Stimulated activated CD4-positive, alpha-beta T cell treated with anti-CD3 and anti-CD28 coated beads, TNF-alpha, amount 100 ng/mL, for 4 hours (primary cell): ENCODE data around the gene ADGRD1.

Experiments
- DNase-seq, 3 experiments: peaks; one replicate each; pipeline ENCODE4 v3.0.0-alpha.2; 2020; ENCODE audit warnings: low read depth in 3 of 3

ADGRD1 gene

GRCh38 chr12:131090274-131091210 is 136.8 kb downstream of the ADGRD1 start:
- DNase-seq, result no peak

GRCh38 chr12:131091413-131091975 is 137.8 kb downstream of the ADGRD1 start:
- DNase-seq, result no peak

DNA sequence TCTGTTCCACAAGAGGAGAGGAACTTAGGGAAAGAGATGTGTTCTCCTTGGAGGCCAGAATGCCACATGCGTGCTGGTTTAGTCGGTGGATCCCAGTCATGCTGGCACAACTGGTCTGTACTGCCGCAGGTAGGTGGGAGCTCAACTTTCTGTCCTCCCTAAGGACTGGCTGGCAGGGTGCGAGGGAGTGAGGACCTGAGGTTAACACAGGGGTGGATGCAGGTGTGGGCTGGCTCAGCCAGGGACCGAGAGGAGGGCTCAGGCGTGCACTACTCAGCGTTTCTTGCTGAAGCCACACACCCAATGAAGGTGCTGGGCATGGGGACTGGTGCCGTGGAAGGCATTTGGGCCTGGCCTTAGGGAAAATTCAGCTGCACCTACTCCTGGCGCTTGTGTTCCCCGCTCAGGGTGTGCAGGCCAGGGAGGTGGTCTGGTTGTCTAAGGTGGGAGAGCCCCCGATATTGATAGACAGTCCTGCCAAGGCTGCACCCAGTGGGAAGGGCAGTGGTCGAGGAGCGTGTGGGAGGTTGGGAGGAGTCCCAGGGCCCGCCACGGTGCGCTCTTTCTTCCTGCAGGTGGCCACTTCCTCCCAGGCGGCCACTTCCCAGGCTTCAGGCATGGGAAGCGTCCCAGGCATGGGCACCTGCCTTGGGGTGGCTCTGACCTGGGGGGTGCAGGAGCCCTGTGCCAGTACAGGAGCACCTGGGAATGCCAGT is 138.4 kb downstream of the ADGRD1 start:
- DNase-seq, result no peak

DNA sequence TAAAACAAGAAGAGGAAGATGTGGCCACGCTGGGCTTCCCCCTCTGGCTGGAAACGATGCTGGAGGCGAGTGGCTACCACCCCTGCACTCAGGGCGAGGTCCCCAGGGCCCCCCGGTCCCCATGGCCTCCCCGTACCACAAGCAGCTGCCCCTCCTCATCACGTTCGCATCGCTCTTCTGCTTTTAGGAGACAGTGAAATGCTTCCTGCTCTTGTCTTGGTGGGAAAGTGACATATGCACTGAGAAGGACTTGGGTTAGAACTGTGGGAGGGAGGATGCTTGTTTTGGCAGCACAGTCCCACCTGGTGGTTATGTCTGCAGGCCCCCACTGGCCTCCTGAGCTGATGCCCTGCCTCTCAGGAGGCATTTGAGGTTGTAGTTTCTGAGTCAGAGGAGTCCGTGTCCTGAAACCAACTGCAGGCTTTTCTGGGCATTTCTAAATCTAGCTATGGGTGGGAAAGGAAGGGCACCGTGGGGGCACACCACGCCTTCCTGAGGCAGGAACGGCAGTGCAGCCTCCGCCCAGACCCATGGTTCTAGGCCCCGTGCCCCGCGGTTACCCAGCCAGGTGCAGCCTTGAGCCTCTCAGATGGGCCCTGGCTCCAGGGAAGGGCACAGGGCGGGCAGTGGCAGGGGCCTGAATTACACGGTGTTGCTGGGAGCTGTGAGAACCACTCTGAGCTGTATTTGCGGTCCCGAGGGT is 139.3 kb downstream of the ADGRD1 start:
- DNase-seq, result no peak

GRCh38 chr12:131093604-131093955 is 139.9 kb downstream of the ADGRD1 start:
- DNase-seq, result no peak

DNA sequence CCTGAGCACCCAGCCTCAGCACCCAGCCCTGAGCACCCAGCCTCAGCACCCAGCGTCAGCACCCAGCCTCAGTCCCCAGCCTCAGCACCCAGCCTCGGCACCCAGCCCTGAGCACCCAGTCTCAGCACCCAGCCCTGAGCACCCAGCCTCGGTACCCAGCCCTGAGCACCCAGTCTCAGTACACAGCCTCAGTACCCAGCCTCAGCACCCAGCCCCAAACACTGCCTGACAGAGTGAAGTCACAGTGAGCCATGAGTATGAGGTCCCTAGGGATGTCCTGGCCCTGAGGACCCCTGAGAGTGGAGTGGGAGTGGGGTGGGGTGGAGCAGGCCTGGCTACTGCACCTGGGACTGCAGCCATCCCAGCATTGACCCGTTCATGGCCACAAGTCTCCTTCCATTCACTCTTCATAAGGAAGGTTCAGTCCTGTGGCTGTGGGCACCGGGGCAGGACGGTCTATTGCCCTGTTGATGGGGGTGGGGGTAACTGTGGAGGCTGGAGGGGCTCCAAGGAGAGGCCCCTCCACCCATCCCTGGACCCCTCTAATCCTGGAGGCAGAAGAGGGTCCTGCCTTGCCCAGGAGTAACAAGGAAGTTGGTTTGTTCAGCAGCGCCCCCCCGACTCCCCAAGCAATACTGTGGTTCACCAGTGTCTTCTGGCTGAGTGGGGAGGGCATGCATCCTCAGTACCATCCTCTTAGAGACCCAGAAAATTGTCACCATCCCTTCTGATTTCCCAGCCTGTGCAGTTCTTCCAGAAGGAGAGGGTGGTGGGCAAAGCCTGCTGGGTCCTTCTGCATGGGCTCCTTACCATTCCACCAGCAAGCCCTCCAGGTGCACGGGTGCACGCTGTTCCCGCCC is 140.5 kb downstream of the ADGRD1 start:
- no peak for DNase-seq

DNA sequence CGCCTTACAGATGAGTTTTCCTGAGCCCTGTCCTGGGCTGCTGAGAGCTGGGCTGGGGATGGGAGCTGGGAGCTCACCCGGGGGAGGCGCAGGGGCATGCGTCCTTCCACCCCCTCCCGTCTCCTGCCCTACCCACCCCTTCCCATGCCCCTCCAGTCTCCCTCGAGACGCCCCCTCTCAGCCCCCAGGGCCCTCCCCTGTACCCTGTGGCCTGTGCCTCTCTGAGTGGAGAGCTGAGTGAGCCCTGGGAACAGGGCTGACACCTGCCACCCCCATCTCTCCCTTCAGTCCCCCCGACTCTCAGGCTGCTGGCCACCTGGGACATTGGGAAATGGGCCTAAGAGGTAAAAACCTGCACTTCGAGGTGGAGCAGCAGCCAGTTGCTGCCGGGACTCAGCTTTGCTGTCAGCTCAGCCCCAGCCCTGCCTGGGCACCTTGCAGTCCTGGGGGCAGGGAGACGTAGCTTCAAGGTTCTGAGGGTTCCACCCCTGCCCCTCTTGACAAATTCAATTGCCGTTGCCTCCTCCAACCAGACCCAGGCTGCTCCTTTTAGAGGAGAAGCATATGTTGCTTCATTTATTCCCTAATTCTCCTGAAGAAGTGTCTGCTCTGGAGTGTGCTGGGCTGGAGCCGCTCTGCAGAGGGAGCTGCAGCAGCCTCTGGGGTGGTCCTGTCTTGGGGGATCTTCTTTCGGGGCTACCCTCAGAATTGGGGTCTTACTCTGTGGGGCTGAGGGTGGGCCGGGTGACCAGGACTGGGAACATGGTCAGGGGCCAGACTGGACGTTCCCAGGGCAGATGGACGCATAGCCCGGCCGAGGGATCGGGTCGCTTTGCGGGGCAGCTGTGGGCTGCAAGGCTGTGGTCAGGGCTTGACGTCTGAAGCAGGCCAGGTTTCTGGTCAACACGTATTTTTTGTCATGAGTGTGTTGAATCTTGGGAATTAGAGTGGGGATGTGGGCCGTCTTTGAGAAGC is 141.4 kb downstream of the ADGRD1 start:
- DNase-seq, result no peak

GRCh38 chr12:131095826-131096680 is 142.3 kb downstream of the ADGRD1 start:
- no peak for DNase-seq

- no peak for DNase-seq
Measured at GRCh38 chr12:131096681-131097181, 143.0 kb downstream of the ADGRD1 start.

DNA sequence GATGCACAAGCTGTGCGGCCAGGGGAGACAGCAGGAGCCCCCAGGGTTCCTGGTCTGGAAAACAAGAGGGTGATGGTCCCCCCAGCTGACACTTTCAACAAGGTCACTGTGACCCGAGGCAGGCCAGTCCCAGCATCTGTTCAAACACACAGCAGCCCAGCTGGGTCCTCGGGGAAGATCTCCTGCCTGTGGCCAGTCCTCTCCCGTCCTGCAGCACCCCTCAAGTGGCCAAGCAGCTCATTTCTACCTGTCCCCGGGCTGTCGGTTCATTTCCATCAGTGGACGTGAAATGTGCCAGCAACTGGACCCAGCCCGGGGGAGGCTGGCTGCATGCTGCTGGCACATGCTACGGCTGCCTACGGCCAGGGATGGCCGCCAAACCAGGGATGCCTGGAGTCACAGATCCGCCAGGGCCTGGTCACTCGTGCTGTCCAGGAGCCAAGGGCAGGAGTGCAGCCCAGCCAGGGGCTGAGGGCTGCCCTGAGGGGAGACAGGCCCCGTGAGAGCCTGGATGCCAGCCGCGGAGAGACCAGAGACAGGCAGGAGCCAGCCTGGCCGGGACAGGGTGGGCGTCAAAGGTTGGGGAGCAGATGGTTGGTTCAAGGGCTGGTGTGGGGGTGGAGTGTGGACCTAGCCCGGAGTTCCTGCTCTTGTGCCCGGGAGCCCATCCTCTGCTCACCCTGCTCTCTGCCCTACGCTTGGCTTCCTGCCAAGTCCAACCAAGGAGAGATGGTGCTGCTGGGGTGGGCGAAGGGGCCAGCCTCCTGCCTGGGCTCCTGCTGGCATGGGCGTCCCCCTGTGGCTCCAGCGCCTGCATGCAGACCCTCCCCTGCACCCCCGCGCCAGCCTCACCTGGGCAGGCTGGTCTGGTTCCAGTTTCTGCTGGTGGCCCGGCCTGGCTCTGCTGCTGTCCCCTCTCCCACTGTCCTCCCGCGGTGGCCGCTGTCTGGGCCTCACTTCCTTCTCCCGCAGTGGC is 143.8 kb downstream of the ADGRD1 start:
- no peak for DNase-seq

DNA sequence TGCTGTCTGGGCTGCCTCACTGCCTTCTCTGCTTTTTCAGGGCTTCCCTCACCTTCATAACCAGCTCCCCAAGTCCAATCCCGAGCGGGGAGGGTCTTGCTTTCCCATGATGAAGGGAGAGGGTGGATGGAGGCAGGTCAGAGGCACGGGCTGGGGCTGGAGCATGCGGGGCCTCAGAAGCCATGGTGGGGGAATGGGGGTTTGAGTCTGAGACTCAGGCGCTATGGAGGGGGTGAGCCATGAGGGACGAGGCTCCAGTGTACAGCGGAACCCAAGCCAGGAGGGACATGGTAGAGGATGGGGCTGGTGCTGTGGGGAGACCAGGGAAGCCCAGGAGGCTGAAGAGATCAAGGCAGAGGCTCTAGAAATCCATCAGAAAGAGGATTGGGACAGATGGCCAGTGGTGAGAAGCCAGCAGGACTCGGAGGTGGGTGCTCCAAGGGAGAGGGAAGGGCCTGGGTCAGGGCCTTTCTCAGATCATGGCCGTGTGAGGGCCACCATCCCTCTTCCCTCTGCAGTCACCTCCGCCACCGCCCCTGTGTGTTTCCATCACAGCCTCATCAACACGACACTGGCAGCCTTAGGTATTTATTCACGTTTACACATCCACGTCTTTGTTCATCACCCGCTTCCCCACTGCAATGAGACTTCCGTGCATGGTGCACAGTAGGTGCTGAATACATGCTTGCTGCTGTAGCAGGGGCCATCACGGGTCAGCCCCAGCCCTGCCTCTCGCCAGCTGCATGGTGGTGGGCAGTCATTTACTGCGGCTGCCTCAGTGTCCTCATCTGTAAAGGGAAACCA is 144.7 kb downstream of the ADGRD1 start:
- DNase-seq, result no peak

- DNase-seq, result no peak
Measured at GRCh38 chr12:131100031-131100674, 146.4 kb downstream of the ADGRD1 start.

- no peak for DNase-seq
Measured at GRCh38 chr12:131101006-131101405, 147.3 kb downstream of the ADGRD1 start.

DNA sequence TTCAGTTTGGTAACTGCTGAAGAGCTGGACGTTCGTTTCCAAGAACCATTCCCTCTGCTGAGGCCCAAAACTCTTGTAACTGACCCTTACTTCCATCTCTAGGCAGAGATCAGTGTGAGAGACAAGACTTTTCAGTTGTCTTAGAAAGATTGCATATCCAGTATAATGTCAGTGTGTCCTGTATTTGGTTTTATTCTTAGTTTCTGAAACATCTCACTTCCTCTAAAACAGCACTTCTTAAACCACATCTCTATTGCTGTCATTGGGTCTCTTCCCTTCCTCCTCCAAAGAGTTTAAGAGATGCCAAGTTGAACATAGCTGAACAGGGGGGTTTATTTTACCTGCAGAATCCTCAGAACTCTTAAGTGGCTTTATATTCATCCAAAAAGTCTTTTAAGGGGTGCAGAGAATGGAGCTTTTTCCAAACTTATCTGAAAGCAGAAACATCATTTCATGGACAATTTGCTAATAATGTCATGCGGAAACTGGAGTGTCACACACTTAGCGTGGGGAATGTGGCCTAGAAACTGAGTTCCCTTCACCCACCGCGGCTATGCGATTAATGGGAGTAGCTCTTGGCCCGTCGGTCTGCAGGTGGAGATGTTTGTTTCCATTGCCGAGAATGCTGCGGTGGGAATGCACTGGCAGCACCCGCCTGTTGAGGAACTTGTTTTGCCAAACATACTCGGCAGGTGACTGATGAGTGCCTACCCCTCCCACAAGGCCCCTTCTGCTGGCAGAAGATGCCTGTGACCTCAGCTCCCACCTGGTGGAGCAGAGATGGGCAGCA is 148.2 kb downstream of the ADGRD1 start:
- no peak for DNase-seq

- DNase-seq, result no peak
Measured at GRCh38 chr12:131102493-131102931, 148.8 kb downstream of the ADGRD1 start.
